Spleen (tissue), 11 donors: Measurements from ENCODE around the gene KRTAP9-9. TPM values are rescaled to one million over a fixed set of nuclear protein-coding genes. Genes with fewer than 3 reads are reported as not detected.
"Not testable (repeated sequence)": the region's sequence is repeated elsewhere in the genome, so short reads cannot be mapped to it uniquely, and the experiment has no call there.

ENCODE experiments used
- DNase-seq: peaks from one replicate; pipeline ENCODE4 v3.0.0-alpha.2; 2020
- H3K27ac ChIP-seq, 8 donors: fragments of 200-600 bp; sonication (generic) in 7 of 8; 1 replicate in 4 of 8; 2 replicates in 4 of 8; pipeline versions ENCODE4 v1.5.0 to v1.8.0; 2016 to 2021; ENCODE audit warnings: inconsistent platforms in 4 of 8, mild to moderate bottlenecking in 4 of 8, moderate library complexity in 1 of 8
- H3K27me3 ChIP-seq, 7 donors: fragments of 200-600 bp; sonication (generic) in 6 of 7; replicated peaks in 1 of 7; 1 replicate in 4 of 7; 2 replicates in 3 of 7; pipeline versions ENCODE4 v1.5.0 to v1.8.0; 2016 to 2021; ENCODE audit warnings: inconsistent platforms in 3 of 7, mild to moderate bottlenecking in 1 of 7
- H3K36me3 ChIP-seq, 6 donors: fragments of 200-600 bp; sonication (generic) in 5 of 6; 1 replicate in 4 of 6; 2 replicates in 2 of 6; pipeline versions ENCODE4 v1.5.0 to v1.8.0; 2016 to 2021; ENCODE audit warnings: inconsistent platforms in 2 of 6
- H3K4me1 ChIP-seq, 6 donors: fragments of 200-600 bp; sonication (generic) in 5 of 6; 1 replicate in 3 of 6; 2 replicates in 3 of 6; pipeline versions ENCODE4 v1.5.0 to v1.8.0; 2016 to 2021; ENCODE audit warnings: inconsistent platforms in 3 of 6
- H3K4me3 ChIP-seq, 8 donors: fragments of 200-600 bp; sonication (generic) in 7 of 8; 1 replicate in 4 of 8; 2 replicates in 4 of 8; pipeline versions ENCODE4 v1.5.0 to v1.8.0; 2016 to 2021; ENCODE audit warnings: inconsistent platforms in 4 of 8, mild to moderate bottlenecking in 4 of 8, moderate library complexity in 2 of 8
- H3K9me3 ChIP-seq, 8 donors: fragments of 200-600 bp; sonication (generic) in 7 of 8; 1 replicate in 4 of 8; 2 replicates in 4 of 8; pipeline versions ENCODE4 v1.5.0 to v1.8.0; 2016 to 2021; ENCODE audit warnings: inconsistent platforms in 4 of 8
- POLR2A ChIP-seq, 3 donors: fragments of 450-650 bp; IDR thresholded peaks; one replicate each; pipeline ENCODE4 v1.5.1; 2017; ENCODE audit warnings: antibody characterized with exemption in 3 of 3, mild to moderate bottlenecking in 1 of 3
- POLR2AphosphoS5 ChIP-seq, 3 donors: sonication (generic); formaldehyde crosslinking; IDR thresholded peaks; one replicate each; pipeline ENCODE4 v1.5.1; 2017; ENCODE audit warnings: antibody characterized with exemption in 3 of 3
- whole genome bisulfite sequencing, 5 donors: extraction: QIAGEN DNeasy Blood & Tissue Kit in 3 of 5; methylation state at CpG; one replicate each; pipeline versions ENCODE4 v1.1.5 to v1.1.7; 2013 to 2018; 5-methylcytosine and 5-hydroxymethylcytosine counted together
- intact Hi-C: fragments of 100-400 bp; cut with DNase I; formaldehyde crosslinking; loops from one replicate; pipeline ENCODE4 v1.15.0; 2023; ENCODE audit warnings: low total_unique reads
- polyA plus RNA-seq, 3 donors: library from polyadenylated mRNA; stranded (reverse); fragments of 200-250 nt; gene quantifications; one replicate each; pipeline ENCODE4 v1.2.1, GENCODE V29; 2013
- total RNA-seq, 7 donors: library from RNA; depleted of rRNA in 3 of 7; stranded (reverse); fragments of >200 nt in 3 of 7; fragmentation: NEBNext Ultra II Directional in 4 of 7; extraction: Animal tissue kit (Norgen Biotek cat#: 25700) in 4 of 7; gene quantifications; one replicate each; pipeline versions ENCODE4 v1.1.0 to v1.2.1, GENCODE V29; 2016 to 2021
- TF ChIP-seq, protein P1 (sequence below), 11 experiments: fragments of 200-600 bp in 7 of 11; fragments of 450-650 bp in 4 of 11; sonication (generic) in 4 of 11; IDR thresholded peaks in 8 of 11; conservative IDR thresholded peaks in 3 of 11; 1 replicate in 7 of 11; 2 replicates in 4 of 11; pipeline versions ENCODE4 v1.4.0 to v1.8.0; 2016 to 2021; ENCODE audit warnings: antibody characterized with exemption in 11 of 11, inconsistent platforms in 4 of 11, mild to moderate bottlenecking in 1 of 11
- donor health status: healthy with polysubstance abuse.
- donor health status: DM: no; HTN: no; CAD: no; lungs with moderate emphysema.
- donor health status: DM: no; HTN: no; CAD: no.
- donor health status: Bipolar disorder and iron deficiency.
- donor health status: healthy.
- donor health status: DM: no; HTN: no; CAD: no.
- donor health status: DM: yes; HTN: yes; CAD: no.

Gene KRTAP9-9
- total and polyA plus RNA-seq, 10 donors = not detected

GRCh38 chr17:41223821-41224220 lies 31.4 kb upstream of the KRTAP9-9 start:
- intact Hi-C loops = no loop called here

DNA sequence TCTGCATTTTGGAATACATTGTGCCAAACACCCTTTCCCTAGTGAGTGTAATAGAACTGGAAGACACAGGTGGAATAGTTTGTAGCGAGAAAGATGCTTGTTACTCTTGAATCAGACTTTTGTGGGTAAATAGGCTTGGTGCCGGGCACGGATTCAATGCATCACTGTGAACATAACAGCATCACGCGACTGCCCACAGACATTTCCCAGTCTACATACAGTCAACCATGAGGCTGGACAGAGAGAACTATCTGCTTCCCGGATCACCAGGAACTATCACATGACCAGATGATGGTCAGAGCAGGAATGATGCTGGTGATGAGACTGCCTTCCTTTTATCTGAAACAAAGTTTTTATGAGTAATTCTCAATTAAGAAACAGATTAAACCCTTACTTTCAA lies 29.1 kb upstream of the KRTAP9-9 start:
- Histone ChIP-seq H3K4me1 (no peaks in the 10 kb centered on the region), H3K4me3 (no peak overlapping the region), H3K9me3 (no peaks in the 10 kb centered on the region), H3K36me3 (no peaks in the 10 kb centered on the region), H3K27me3 (peaks cover 0 to 25% (median 0%) of the 10 kb centered on the region in 7 donors), H3K27ac (no peak overlapping the region)
- WGBS, 5 donors = 91 to 93% (median 92%) methylated on average over 6 of the region's 6 CpGs
- no peak for DNase-seq
- TF ChIP-seq POLR2AphosphoS5 (IDR thresholded peaks at IDR 0.05) (no peak), POLR2A (IDR thresholded peaks at IDR 0.05) (no peak)
- TF ChIP-seq, protein P1, sequence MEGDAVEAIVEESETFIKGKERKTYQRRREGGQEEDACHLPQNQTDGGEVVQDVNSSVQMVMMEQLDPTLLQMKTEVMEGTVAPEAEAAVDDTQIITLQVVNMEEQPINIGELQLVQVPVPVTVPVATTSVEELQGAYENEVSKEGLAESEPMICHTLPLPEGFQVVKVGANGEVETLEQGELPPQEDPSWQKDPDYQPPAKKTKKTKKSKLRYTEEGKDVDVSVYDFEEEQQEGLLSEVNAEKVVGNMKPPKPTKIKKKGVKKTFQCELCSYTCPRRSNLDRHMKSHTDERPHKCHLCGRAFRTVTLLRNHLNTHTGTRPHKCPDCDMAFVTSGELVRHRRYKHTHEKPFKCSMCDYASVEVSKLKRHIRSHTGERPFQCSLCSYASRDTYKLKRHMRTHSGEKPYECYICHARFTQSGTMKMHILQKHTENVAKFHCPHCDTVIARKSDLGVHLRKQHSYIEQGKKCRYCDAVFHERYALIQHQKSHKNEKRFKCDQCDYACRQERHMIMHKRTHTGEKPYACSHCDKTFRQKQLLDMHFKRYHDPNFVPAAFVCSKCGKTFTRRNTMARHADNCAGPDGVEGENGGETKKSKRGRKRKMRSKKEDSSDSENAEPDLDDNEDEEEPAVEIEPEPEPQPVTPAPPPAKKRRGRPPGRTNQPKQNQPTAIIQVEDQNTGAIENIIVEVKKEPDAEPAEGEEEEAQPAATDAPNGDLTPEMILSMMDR (IDR thresholded peaks at IDR 0.05 in 8 of 11, conservative IDR thresholded peaks at IDR 0.05 in 3 of 11) = no peak
- intact Hi-C loops = no loop called here

More at GRCh38 chr17:41223821-41224220, 31.4 kb upstream of the KRTAP9-9 start:
- TF ChIP-seq, protein P1 (IDR thresholded peaks at IDR 0.05 in 8 of 11, conservative IDR thresholded peaks at IDR 0.05 in 3 of 11) = no peak
- no peak for TF ChIP-seq POLR2A (IDR thresholded peaks at IDR 0.05)
- TF ChIP-seq POLR2AphosphoS5 (IDR thresholded peaks at IDR 0.05) = no peak
- 50 to 83% (median 72%) methylated on average over 2 of the region's 2 CpGs for WGBS, 5 donors
- no peak overlapping the region for H3K4me3 ChIP-seq
- H3K36me3 ChIP-seq = no peaks in the 10 kb centered on the region
- peaks cover 0 to 7% (median 0%) of the 10 kb centered on the region in 8 donors for H3K9me3 ChIP-seq
- H3K4me1 ChIP-seq = no peaks in the 10 kb centered on the region
- H3K27ac ChIP-seq = no peak overlapping the region
- H3K27me3 ChIP-seq = peaks cover 0 to 21% (median 0%) of the 10 kb centered on the region in 7 donors
- no peak for DNase-seq

DNA sequence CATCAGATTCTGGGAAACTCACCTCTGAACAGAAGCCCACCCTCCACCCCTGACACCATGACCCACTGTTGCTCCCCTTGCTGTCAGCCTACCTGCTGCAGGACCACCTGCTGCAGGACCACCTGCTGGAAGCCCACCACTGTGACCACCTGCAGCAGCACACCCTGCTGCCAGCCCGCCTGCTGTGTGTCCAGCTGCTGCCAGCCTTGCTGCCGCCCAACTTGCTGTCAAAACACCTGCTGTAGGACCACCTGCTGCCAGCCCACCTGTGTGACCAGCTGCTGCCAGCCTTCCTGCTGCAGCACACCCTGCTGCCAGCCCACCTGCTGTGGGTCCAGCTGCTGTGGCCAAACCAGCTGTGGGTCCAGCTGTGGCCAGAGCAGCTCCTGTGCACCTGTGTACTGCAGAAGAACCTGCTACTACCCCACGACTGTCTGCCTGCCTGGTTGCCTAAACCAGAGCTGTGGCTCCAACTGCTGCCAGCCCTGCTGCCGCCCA lies 28.5 kb upstream of the KRTAP9-9 start, which contains the start of gene KRTAP9-2:
Gene KRTAP9-2 (plus strand): TSS at position 51 of the 498 bp plus-strand sequence. CDS start 7 bp downstream, at position 58.
- intact Hi-C loops, H3K9me3 ChIP-seq, DNase-seq, H3K27ac ChIP-seq, H3K4me3 ChIP-seq, H3K4me1 ChIP-seq, H3K36me3 ChIP-seq: not testable (repeated sequence)
- peaks cover 0 to 25% (median 0%) of the 10 kb centered on the region in 7 donors for H3K27me3 ChIP-seq
- WGBS, 5 donors = 43 to 84% (median 70%) methylated on average over 1 to 3 of the region's 4 CpGs

DNA sequence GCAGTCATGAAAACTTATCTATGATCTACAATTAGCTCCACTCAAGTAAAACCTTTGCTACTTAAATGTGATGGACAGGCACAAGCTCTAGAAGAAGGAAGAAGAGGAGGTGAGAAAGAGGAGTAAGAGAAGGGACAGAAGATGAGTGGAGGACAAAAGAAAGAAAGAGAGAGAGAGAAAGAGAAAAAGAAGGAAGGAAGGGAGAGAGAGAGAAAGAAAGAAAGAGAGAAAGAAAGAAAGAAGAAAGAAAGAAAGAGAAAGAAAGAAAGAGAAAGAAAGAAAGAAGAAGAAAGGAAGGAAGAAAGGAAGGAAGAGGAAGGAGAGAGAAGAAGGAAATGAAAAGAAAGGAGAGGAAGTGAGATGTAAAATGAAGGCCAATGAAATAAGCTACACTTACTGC lies 25.1 kb upstream of the KRTAP9-9 start:
- no peak overlapping the region for H3K4me3 ChIP-seq
- DNase-seq = no peak
- peaks cover 0 to 40% (median 5%) of the 10 kb centered on the region in 7 donors for H3K27me3 ChIP-seq
- H3K4me1 ChIP-seq = no peaks in the 10 kb centered on the region
- H3K9me3 ChIP-seq = no peaks in the 10 kb centered on the region
- intact Hi-C loops = loop anchor here (2.0 kb wide), 1 partner anchor 15 kb away; no protein-coding TSS in a partner anchor
- TF ChIP-seq, protein P1 (IDR thresholded peaks at IDR 0.05 in 8 of 11, conservative IDR thresholded peaks at IDR 0.05 in 3 of 11) = no peak
- TF ChIP-seq POLR2A (IDR thresholded peaks at IDR 0.05) (no peak), POLR2AphosphoS5 (IDR thresholded peaks at IDR 0.05) (no peak)
- H3K36me3 ChIP-seq = no peaks in the 10 kb centered on the region
- H3K27ac ChIP-seq = no peak overlapping the region
